ENCODE measurements around the gene XPC.

Gene XPC

DNA sequence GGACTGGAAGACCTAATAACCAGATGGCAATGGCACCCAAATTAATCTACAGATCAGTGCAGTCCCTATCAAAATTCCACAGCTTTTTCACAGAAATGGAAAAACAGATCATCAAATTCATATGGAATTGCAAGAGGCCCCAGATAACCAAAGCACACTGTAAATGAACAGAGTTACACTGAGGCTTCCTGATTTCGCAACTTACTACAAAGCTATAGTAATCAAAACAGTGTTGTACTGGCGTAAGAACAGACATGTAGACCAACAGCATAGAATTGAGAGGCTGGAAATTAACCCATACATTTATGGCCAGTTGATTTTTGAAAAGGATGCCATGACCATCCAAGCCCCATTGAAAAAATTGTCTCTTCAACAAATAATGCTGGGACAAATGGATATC lies 16.2 kb downstream of the XPC start:
- Histone ChIP-seq H2AFZ (ENCODE audit: low read depth, low read length) (no peak overlapping the region), H3K9ac (ENCODE audit: low read length) (no peak overlapping the region), H2BK12ac (ENCODE audit: low read length in 2 of 2) (no peak overlapping the region), H3K23ac (ENCODE audit: low read length in 2 of 2) (no peak overlapping the region), H3K4ac (ENCODE audit: low read depth in 1 of 2, low read length in 2 of 2) (no peak overlapping the region), H3K4me2 (ENCODE audit: low read length, poor library complexity, severe bottlenecking) (no peak overlapping the region), H2AK5ac (ENCODE audit: low read length, severe bottlenecking) (no peak overlapping the region), H2BK15ac (ENCODE audit: low read depth, poor library complexity, severe bottlenecking) (no peak overlapping the region), H3K9me3 (ENCODE audit: control insufficient read depth, low read length) (peaks cover 29% of the 10 kb centered on the region), H4K91ac (ENCODE audit: low read length) (no peak overlapping the region), H3K27ac (ENCODE audit: low read length, poor library complexity, severe bottlenecking) (no peak overlapping the region), H2BK5ac (ENCODE audit: low read depth, low read length, poor library complexity, severe bottlenecking) (no peak overlapping the region), H3K4me3 (ENCODE audit: insufficient read depth in 1 of 2, low read depth in 1 of 2, low read length in 2 of 2) (no peak overlapping the region), H3K4me1 (ENCODE audit: control insufficient read depth, insufficient read depth, low read depth, low read length) (no peaks in the 10 kb centered on the region), H3K36me3 (ENCODE audit: control insufficient read depth in 1 of 2, insufficient read depth in 2 of 2, low read depth in 1 of 2, low read length in 2 of 2) (peaks cover 54 to 99% of the 10 kb centered on the region in 2 experiments), H3K79me1 (replicated peaks; ENCODE audit: low read length, poor library complexity, severe bottlenecking) (peaks cover 49% of the 10 kb centered on the region), H4K8ac (ENCODE audit: low read length) (no peak overlapping the region), H3K27me3 (ENCODE audit: control insufficient read depth in 1 of 2, insufficient read depth in 1 of 2, low read length in 2 of 2) (no peaks in the 10 kb centered on the region), H2BK120ac (ENCODE audit: low read depth, low read length) (no peak overlapping the region), H3K18ac (ENCODE audit: low read depth in 1 of 2, low read length in 2 of 2) (no peak overlapping the region), H3K14ac (ENCODE audit: low read length in 2 of 2) (no peak overlapping the region)
- WGBS: 83% methylated on average over 2 of the region's 2 CpGs
- no peak for DNase-seq

DNA sequence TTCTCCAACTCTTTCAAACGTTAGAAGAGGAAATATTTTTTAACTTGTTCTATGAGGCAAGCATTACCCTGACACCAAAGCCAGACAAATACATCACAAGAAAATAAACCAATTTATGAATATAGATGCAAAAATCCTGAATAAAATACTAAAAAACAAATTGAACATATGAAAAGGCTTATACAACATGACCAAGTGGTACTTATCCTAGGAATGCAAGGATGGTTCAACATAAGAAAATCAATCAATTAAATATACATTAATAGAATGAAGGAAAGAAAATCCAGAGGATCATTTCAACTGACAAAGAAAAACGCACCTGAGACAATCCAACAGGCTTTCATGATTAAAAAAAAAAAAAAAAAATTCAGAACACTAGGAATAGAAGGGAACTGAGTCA lies 17.1 kb downstream of the XPC start:
- Histone ChIP-seq H2BK120ac (ENCODE audit: low read depth, low read length) (no peak overlapping the region), H2AK5ac (ENCODE audit: low read length, severe bottlenecking) (no peak overlapping the region), H2BK12ac (ENCODE audit: low read length in 2 of 2) (no peak overlapping the region), H3K4ac (ENCODE audit: low read depth in 1 of 2, low read length in 2 of 2) (no peak overlapping the region), H3K9ac (ENCODE audit: low read length) (no peak overlapping the region), H3K18ac (ENCODE audit: low read depth in 1 of 2, low read length in 2 of 2) (no peak overlapping the region), H3K23ac (ENCODE audit: low read length in 2 of 2) (no peak overlapping the region), H4K8ac (ENCODE audit: low read length) (no peak overlapping the region), H3K4me1 (ENCODE audit: control insufficient read depth, insufficient read depth, low read depth, low read length) (no peaks in the 10 kb centered on the region), H3K27ac (ENCODE audit: low read length, poor library complexity, severe bottlenecking) (no peak overlapping the region), H3K79me1 (replicated peaks; ENCODE audit: low read length, poor library complexity, severe bottlenecking) (peaks cover 46% of the 10 kb centered on the region), H3K4me3 (ENCODE audit: insufficient read depth in 1 of 2, low read depth in 1 of 2, low read length in 2 of 2) (peak overlapping the region in 1 of 2 experiments; percentile 5), H4K91ac (ENCODE audit: low read length) (no peak overlapping the region), H3K4me2 (ENCODE audit: low read length, poor library complexity, severe bottlenecking) (no peak overlapping the region), H3K9me3 (ENCODE audit: control insufficient read depth, low read length) (peaks cover 29% of the 10 kb centered on the region), H3K27me3 (ENCODE audit: control insufficient read depth in 1 of 2, insufficient read depth in 1 of 2, low read length in 2 of 2) (no peaks in the 10 kb centered on the region), H2BK5ac (ENCODE audit: low read depth, low read length, poor library complexity, severe bottlenecking) (no peak overlapping the region), H3K36me3 (ENCODE audit: control insufficient read depth in 1 of 2, insufficient read depth in 2 of 2, low read depth in 1 of 2, low read length in 2 of 2) (peaks cover 50 to 99% of the 10 kb centered on the region in 2 experiments), H2BK15ac (ENCODE audit: low read depth, poor library complexity, severe bottlenecking) (no peak overlapping the region), H2AFZ (ENCODE audit: low read depth, low read length) (no peak overlapping the region), H3K14ac (ENCODE audit: low read length in 2 of 2) (no peak overlapping the region)
- no peak for DNase-seq
- WGBS: no CpG with 5 or more reads among the region's 2 CpGs

DNA sequence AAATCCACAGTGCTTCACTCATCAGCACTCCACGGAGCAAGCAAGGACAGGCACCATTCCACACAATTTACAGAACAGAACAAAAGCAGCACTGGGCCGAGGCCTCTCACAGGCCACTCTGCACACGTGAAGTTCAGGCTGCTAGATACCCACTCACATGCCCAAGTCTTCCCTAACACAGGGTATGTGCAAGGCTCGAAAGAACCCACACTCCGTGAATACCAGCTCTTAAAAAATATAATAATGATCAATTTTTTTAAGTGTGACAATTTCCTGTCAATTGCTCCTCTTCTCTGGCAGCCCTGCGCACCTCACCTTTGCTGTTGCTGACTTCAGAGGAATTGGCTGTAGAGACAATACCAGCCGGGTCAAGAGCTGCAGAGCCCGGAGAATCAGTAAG lies 19.0 kb downstream of the XPC start:
- peaks cover 29% of the 10 kb centered on the region for H3K9me3 ChIP-seq (ENCODE audit: control insufficient read depth, low read length)
- no peak overlapping the region for H3K9ac ChIP-seq (ENCODE audit: low read length)
- no peak overlapping the region for H3K4me3 ChIP-seq (ENCODE audit: insufficient read depth in 1 of 2, low read depth in 1 of 2, low read length in 2 of 2)
- H3K4me1 ChIP-seq (ENCODE audit: control insufficient read depth, insufficient read depth, low read depth, low read length): peaks cover 2% of the 10 kb centered on the region
- no peak overlapping the region for H2AK5ac ChIP-seq (ENCODE audit: low read length, severe bottlenecking)
- no peak overlapping the region for H3K14ac ChIP-seq (ENCODE audit: low read length in 2 of 2)
- no peak overlapping the region for H3K18ac ChIP-seq (ENCODE audit: low read depth in 1 of 2, low read length in 2 of 2)
- WGBS: 98% methylated on average over 6 of the region's 8 CpGs
- no peak overlapping the region for H3K4ac ChIP-seq (ENCODE audit: low read depth in 1 of 2, low read length in 2 of 2)
- H2BK15ac ChIP-seq (ENCODE audit: low read depth, poor library complexity, severe bottlenecking): no peak overlapping the region
- no peak overlapping the region for H2BK12ac ChIP-seq (ENCODE audit: low read length in 2 of 2)
- no peak overlapping the region for H4K8ac ChIP-seq (ENCODE audit: low read length)
- peaks cover 45% of the 10 kb centered on the region for H3K79me1 ChIP-seq (replicated peaks; ENCODE audit: low read length, poor library complexity, severe bottlenecking)
- no peak overlapping the region for H3K23ac ChIP-seq (ENCODE audit: low read length in 2 of 2)
- H3K27me3 ChIP-seq (ENCODE audit: control insufficient read depth in 1 of 2, insufficient read depth in 1 of 2, low read length in 2 of 2): no peaks in the 10 kb centered on the region
- H2BK120ac ChIP-seq (ENCODE audit: low read depth, low read length): no peak overlapping the region
- H3K36me3 ChIP-seq (ENCODE audit: control insufficient read depth in 1 of 2, insufficient read depth in 2 of 2, low read depth in 1 of 2, low read length in 2 of 2): peaks cover 44 to 95% of the 10 kb centered on the region in 2 experiments
- H3K4me2 ChIP-seq (ENCODE audit: low read length, poor library complexity, severe bottlenecking): no peak overlapping the region
- H2AFZ ChIP-seq (ENCODE audit: low read depth, low read length): no peak overlapping the region
- H2BK5ac ChIP-seq (ENCODE audit: low read depth, low read length, poor library complexity, severe bottlenecking): no peak overlapping the region
- no peak overlapping the region for H4K91ac ChIP-seq (ENCODE audit: low read length)
- no peak overlapping the region for H3K27ac ChIP-seq (ENCODE audit: low read length, poor library complexity, severe bottlenecking)
- DNase-seq: no peak

DNA sequence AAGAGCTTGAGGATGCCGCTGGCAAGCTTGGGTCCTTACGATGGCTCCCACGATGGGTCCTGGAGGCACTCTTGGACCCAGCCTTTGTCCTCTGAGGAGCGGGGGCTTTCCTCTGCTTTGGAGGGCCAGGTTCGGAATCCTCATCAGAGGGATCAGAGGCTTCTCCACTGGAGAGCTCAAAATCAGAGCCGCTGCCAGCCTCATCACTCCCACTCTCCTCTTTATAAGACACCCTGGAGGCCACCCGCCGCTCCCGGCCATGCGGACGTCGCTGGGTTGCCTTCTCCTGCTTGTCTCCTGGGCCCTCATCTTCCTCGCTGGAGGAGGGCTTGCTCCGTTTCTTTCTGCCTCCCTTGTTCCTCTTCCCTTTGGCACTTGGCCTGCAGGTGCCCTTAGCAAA lies 20.0 kb downstream of the XPC start:
- H3K4me1 ChIP-seq (ENCODE audit: control insufficient read depth, insufficient read depth, low read depth, low read length): peaks cover 2% of the 10 kb centered on the region
- H4K8ac ChIP-seq (ENCODE audit: low read length): no peak overlapping the region
- H2BK5ac ChIP-seq (ENCODE audit: low read depth, low read length, poor library complexity, severe bottlenecking): no peak overlapping the region
- peaks cover 27% of the 10 kb centered on the region for H3K9me3 ChIP-seq (ENCODE audit: control insufficient read depth, low read length)
- no peak overlapping the region for H3K23ac ChIP-seq (ENCODE audit: low read length in 2 of 2)
- no peak overlapping the region for H2BK12ac ChIP-seq (ENCODE audit: low read length in 2 of 2)
- no peaks in the 10 kb centered on the region for H3K27me3 ChIP-seq (ENCODE audit: control insufficient read depth in 1 of 2, insufficient read depth in 1 of 2, low read length in 2 of 2)
- H3K27ac ChIP-seq (ENCODE audit: low read length, poor library complexity, severe bottlenecking): no peak overlapping the region
- H2BK15ac ChIP-seq (ENCODE audit: low read depth, poor library complexity, severe bottlenecking): no peak overlapping the region
- no peak overlapping the region for H2AFZ ChIP-seq (ENCODE audit: low read depth, low read length)
- H3K79me1 ChIP-seq (replicated peaks; ENCODE audit: low read length, poor library complexity, severe bottlenecking): peaks cover 49% of the 10 kb centered on the region
- no peak overlapping the region for H2BK120ac ChIP-seq (ENCODE audit: low read depth, low read length)
- no peak overlapping the region for H3K14ac ChIP-seq (ENCODE audit: low read length in 2 of 2)
- WGBS: over 99% methylated on average over 14 of the region's 14 CpGs
- no peak overlapping the region for H3K4me3 ChIP-seq (ENCODE audit: insufficient read depth in 1 of 2, low read depth in 1 of 2, low read length in 2 of 2)
- peaks cover 46 to 95% of the 10 kb centered on the region in 2 experiments for H3K36me3 ChIP-seq (ENCODE audit: control insufficient read depth in 1 of 2, insufficient read depth in 2 of 2, low read depth in 1 of 2, low read length in 2 of 2)
- H3K4ac ChIP-seq (ENCODE audit: low read depth in 1 of 2, low read length in 2 of 2): no peak overlapping the region
- H4K91ac ChIP-seq (ENCODE audit: low read length): no peak overlapping the region
- no peak overlapping the region for H2AK5ac ChIP-seq (ENCODE audit: low read length, severe bottlenecking)
- H3K18ac ChIP-seq (ENCODE audit: low read depth in 1 of 2, low read length in 2 of 2): no peak overlapping the region
- H3K9ac ChIP-seq (ENCODE audit: low read length): no peak overlapping the region
- H3K4me2 ChIP-seq (ENCODE audit: low read length, poor library complexity, severe bottlenecking): no peak overlapping the region
- no peak for DNase-seq
